Amniotic epithelial cell (primary cell): ENCODE data around the gene ATOH8.
A peak's percentile ranks its signal among the peaks of the same experiment; 100 is the strongest.

Source experiments
- DNase-seq: peaks from one replicate; pipeline ENCODE4 v3.0.0-alpha.2; 2010; ENCODE audit warnings: low read depth

ATOH8 gene

DNA sequence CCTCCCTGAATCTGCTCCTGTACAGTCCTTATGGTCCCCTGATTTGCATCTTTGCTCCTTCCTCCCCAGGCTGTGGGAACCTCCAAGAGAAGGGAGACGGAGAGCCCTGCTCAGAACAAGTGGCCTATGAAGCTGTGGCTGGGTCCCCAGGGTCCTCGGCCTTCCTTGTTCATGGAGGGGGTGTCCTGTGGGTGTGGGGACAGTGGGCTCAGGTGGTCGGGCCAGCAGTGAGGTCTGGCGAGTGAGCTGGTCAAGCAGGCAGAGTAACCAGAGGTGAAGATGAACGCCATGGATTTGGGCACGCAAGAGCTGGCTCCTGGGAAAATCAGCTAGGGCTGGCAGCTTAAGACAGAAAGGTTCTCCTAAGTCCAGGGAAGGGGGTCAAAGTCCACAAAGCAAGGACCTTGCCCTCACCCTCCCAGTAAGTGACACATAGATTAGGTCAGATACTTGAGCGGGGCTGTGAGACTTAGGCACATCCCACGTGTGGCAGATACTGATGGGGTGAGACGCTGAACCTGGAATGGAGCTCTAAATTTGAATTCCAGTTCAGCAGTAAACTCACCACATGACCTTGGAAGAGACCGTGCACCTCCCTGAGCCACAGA, 34.8 kb upstream of the ATOH8 start:
- no peak for DNase-seq

DNA sequence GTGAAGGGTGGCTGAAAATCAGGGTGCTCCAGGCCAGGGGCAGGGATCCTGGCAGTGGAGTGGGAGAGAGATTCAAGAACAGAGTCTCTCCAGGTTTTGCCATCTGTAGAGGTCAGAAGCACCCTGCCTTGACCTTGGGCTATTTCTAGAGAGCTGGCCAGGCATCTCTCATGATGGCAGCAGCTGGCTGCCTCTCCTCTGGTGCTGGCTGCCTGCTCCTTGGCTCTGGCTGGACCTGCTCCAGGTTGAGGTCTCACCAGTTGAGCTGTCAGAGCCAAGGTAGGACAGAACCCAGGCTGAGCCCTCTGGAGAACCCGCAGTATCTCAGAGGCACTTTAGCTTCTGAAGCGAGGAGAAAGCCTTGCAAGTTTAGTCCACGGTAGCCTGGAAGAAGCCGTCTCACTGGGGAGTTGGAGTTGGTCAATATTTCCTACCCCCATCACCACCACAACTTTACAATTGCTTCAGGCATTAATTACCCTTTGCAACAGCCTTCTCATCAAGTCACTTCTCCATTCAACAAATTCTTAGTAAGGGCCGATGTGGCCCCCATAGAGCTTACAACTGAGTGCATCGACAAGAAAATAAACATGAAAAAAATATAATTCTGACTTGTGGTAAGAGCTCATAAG, 34.1 kb upstream of the ATOH8 start:
- no peak for DNase-seq

DNA sequence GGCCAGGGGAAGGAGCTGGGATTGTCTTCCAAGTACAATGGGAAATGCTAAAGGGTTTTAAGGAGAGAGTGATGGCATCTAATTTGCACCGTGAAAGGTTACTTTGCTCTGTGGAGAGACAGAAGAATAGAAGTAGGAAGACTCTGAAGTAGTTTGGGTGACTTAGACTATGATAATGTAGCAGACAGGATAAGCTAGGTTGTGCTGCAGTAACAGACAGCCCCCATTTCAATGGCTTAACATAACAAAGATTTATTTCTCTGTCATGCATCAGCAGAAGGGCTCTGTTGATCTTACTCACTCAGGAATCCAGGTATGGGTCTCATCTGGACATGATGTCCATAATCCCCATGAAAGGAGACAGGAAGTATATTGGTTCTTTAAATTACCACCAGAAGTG, 33.3 kb upstream of the ATOH8 start:
- DNase-seq = no peak

GRCh38 chr2:85721641-85722040, 32.1 kb upstream of the ATOH8 start:
- DNase-seq = no peak

GRCh38 chr2:85722519-85722918, 31.3 kb upstream of the ATOH8 start:
- DNase-seq = no peak

DNA sequence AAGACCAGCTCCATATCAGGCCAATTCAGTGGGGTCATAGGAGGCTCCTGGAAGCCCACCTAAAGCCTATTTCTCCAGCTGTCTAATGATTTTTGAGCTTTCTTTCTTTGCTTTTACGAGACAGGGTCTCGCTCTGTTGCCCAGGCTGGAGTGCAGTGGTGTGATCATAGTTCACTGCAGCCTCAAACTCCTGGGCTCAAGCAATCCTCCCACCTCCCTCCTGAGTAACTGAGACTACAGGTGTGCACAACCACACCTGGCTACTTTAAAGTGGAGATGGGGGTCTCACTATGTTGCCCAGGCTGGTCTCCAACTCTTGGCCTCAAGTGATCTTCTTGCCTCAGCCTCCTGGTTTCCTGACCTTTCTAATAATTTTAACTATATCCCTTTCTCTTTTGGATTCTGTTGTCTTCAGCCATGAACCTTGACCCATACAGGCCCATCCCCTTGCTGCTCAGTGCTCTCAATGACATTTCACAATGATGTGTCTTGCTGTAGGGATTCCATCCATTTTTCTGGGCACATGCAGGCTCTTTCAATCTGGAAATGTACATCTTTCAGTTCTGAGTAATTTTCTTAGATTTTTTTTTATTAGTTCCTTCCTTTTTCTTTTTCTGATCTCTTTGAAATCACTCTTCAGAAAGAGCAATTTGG, 30.0 kb upstream of the ATOH8 start:
- DNase-seq = peak; percentile 44

- DNase-seq = no peak
Observed at GRCh38 chr2:85724731-85725181, 29.0 kb upstream of the ATOH8 start.

- no peak for DNase-seq
Observed at GRCh38 chr2:85725451-85725850, 28.3 kb upstream of the ATOH8 start.

DNA sequence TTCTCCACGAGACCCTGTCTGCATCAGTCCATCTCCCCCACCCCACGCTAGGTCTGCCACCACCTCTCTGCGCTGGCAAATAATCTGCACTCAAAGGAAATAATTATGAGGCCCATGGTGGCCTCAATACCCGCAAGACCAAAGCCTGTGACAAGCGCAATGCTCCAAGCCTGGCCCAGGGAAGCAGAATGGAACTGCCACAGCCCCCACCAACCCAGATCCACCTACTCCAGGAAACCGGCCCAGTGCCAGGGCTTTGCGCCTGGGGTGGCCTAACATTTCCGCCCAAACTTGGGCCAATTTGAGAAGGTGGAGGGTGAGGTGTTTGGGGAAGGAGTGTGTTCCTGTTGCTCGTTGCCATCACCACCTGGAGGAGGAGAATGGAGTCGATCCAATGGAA, 26.0 kb upstream of the ATOH8 start:
- DNase-seq = no peak

DNA sequence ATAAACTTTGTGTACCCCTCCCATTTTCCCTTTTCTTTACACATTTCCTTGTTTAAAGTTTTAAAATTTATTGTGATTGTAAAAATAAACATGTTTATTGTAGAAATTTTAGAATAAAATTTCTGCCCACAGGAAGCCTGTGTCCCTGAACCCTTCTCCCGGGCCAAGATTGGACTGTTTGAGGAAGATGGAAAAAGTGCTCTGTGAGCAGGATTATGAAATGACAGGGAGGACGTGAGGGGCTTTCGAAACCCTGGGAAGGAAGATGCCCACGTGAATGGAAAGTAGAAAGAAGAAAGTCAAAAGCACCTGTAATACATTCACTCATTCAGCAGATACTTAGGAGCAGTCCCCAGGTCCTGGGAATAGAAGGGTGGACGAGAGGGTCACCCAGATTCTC, 25.4 kb upstream of the ATOH8 start:
- no peak for DNase-seq

- DNase-seq = peak; percentile 68
Observed at GRCh38 chr2:85728883-85729824, 24.6 kb upstream of the ATOH8 start.

GRCh38 chr2:85729825-85730510, 23.8 kb upstream of the ATOH8 start:
- DNase-seq = no peak

DNA sequence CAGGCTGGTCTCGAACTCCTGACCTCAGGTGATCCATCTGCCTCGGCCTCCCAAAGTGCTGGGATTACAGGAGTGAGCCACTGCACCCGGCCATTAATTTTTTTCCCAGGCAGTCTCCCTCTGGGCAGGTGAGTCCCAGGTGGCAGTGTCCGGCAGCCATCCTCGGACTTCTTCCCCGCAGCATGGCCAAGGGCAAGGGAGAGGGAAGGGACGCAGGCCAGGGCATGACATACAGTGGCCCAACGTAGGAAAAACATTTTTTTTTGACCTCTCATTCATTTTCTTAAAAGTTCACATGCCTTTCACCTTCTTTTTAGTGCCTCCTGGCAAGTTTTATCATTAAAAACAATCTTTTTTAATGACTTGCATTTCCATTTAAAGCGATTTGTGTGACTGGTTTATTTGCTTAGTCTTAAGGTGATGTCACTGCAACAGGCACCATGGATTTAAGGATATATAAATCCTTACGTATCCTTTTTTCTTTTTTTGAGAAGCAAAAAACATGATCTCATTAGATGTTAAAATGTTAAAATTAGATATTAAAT, 23.0 kb upstream of the ATOH8 start:
- DNase-seq = no peak

- no peak for DNase-seq
Observed at GRCh38 chr2:85731606-85732005, 22.2 kb upstream of the ATOH8 start.

GRCh38 chr2:85732467-85733120, 21.2 kb upstream of the ATOH8 start:
- DNase-seq = no peak

- DNase-seq = no peak
Observed at GRCh38 chr2:85733121-85733960, 20.4 kb upstream of the ATOH8 start.

- no peak for DNase-seq
Observed at GRCh38 chr2:85734015-85734414, 19.8 kb upstream of the ATOH8 start.

DNA sequence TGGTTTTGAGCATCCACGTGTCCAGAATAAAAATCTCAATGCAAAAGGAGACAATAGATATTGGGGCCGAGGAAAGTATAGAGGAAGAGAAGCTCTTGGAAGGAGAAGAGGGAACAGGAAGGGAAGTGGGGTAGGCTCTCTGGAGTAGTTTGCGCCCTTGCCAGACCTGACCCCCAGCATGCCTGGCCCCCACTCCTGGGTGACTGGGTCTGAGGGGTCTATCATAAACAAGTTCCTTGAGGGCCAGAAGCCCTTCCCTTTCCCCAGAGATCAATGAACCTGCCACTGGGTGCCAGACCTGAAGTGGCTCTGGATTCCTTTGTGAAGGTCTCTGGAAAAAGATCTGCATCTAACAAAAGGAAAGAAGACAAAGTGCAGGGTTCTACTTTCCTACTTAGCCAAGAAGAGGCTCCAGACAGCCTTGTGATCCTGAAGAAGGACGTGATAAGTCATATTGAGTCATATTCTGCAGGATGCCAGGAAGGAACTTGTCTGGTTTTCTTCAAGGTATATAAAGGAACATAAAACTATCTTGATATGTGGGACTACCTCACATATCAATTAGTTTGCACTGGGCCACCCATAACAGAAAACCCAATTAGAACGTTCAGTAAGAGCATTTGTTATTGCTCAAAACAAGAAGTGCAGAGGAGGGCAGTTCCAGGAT, 18.7 kb upstream of the ATOH8 start:
- peak; percentile 88 for DNase-seq

- peak; percentile 70 for DNase-seq
Observed at GRCh38 chr2:85735691-85736090, 18.1 kb upstream of the ATOH8 start.
